GM12878 (cell line): Measurements from ENCODE around the gene TADA3. TPM values are rescaled to one million over a fixed set of nuclear protein-coding genes. Genes with fewer than 3 reads are reported as not detected.

ENCODE experiments used
- ATAC-seq: fragments of 200-7000 bp; cut with Tn5 transposase; 3 replicates; pipeline ENCODE4 v1.9.1; 2020; ENCODE audit warnings: mild to moderate bottlenecking, moderate library complexity
- BruUV-seq: library from RNA; stranded (reverse); fragments of 400-500 nt; replicated peaks from 2 replicates; lab custom pipeline; 2021; lab: Mats Ljungman, UMichigan
- CTCF ChIA-PET: fragments of 300-600 bp; sonication (Branson Sonifier 250); formaldehyde crosslinking; extraction: SDS; loops from one replicate; lab custom pipeline; 2021; ENCODE audit warnings: inconsistent platforms; lab: Yijun Ruan, JAX
- POLR2A ChIA-PET: fragments of 350-600 bp; formaldehyde crosslinking; extraction: SDS; loops from one replicate; lab custom pipeline; 2021; ENCODE audit warnings: inconsistent platforms; lab: Charles Lee
- RAD21 ChIA-PET: fragments of 300-600 bp; sonication (Branson Sonifier 250); formaldehyde crosslinking; loops from one replicate; lab custom pipeline; 2023; ENCODE audit warnings: antibody characterized with exemption; ENCODE audit not compliant: unreplicated experiment; lab: Charles Lee
- SMC1A ChIA-PET: fragments of 300-600 bp; sonication (Branson Sonifier 250); formaldehyde crosslinking; loops from one replicate; lab custom pipeline; 2023; ENCODE audit not compliant: unreplicated experiment, uncharacterized antibody; lab: Charles Lee
- DNase-seq: peaks from one replicate; pipeline ENCODE4 v3.0.0-alpha.2; 2011; ENCODE audit warnings: low read depth, low spot score
- FAIRE-seq: peaks from 3 replicates; lab custom pipeline; 2011; peaks lifted over from hg19 to GRCh38; lab: Jason Lieb, UNC
- H2AFZ ChIP-seq: 2 replicates; pipeline ENCODE4 v1.6.0; 2011; ENCODE audit warnings: low read depth, low read length, control low read depth; ENCODE audit not compliant: control insufficient read depth
- H3K27ac ChIP-seq: 2 replicates; pipeline ENCODE4 v1.5.1; 2011; ENCODE audit warnings: control low read depth; ENCODE audit not compliant: control insufficient read depth, insufficient read depth
- H3K27me3 ChIP-seq, 2 experiments: replicated peaks in 1 of 2; 2 replicates each; pipeline versions ENCODE4 v1.6.0 to v1.6.1; 2011; ENCODE audit warnings: low read length in 1 of 2; ENCODE audit not compliant: control insufficient read depth in 2 of 2, insufficient read depth in 2 of 2
- H3K36me3 ChIP-seq, 2 experiments: 2 replicates each; pipeline ENCODE4 v1.5.1; 2011; ENCODE audit warnings: low read length in 1 of 2; ENCODE audit not compliant: control insufficient read depth in 2 of 2, insufficient read depth in 2 of 2
- H3K4me1 ChIP-seq: 2 replicates; pipeline ENCODE4 v1.6.1; 2011; ENCODE audit warnings: mild to moderate bottlenecking, low read length, moderate library complexity, mixed read lengths; ENCODE audit not compliant: control insufficient read depth, insufficient read depth
- H3K4me2 ChIP-seq: 2 replicates; pipeline ENCODE4 v1.6.0; 2011; ENCODE audit warnings: control low read depth; ENCODE audit not compliant: control insufficient read depth, insufficient read depth
- H3K4me3 ChIP-seq: fragments of 200-600 bp; sonication (generic); 2 replicates; pipeline ENCODE4 v1.5.1; 2016
- H3K79me2 ChIP-seq: 2 replicates; pipeline ENCODE4 v1.6.0; 2011; ENCODE audit warnings: low read length; ENCODE audit not compliant: control insufficient read depth, insufficient read depth
- H3K9ac ChIP-seq: 2 replicates; pipeline ENCODE4 v1.8.0; 2011; ENCODE audit warnings: low read length, control low read depth, mixed read lengths; ENCODE audit not compliant: control insufficient read depth, insufficient read depth
- H3K9me3 ChIP-seq: replicated peaks from 3 replicates; pipeline ENCODE4 v1.5.1; 2011; ENCODE audit warnings: mild to moderate bottlenecking, low read length; ENCODE audit not compliant: control insufficient read depth, insufficient read depth
- H4K20me1 ChIP-seq: 2 replicates; pipeline ENCODE4 v1.6.0; 2011; ENCODE audit not compliant: control insufficient read depth, insufficient read depth
- BRCA1 ChIP-seq: IDR thresholded peaks from 2 replicates; pipeline ENCODE4 v1.6.1; 2011; ENCODE audit warnings: low read depth, low read length, improper control_type of control experiment
- YY1 ChIP-seq: IDR thresholded peaks from 2 replicates; pipeline ENCODE4 v1.6.1; 2011; ENCODE audit warnings: low read depth, mild to moderate bottlenecking, low read length
- WGBS: methylation state at CpG from one replicate; pipeline ENCODE4 v1.1.6; 2016; ENCODE audit warnings: low lambda C conversion rate; ENCODE audit not compliant: insufficient replicate concordance, insufficient coverage; ENCODE audit errors: missing lambda C conversion rate; 5-methylcytosine and 5-hydroxymethylcytosine counted together
- in situ Hi-C: fragments of 300-500 bp; cut with MboI; formaldehyde crosslinking; loops from 9 replicates; pipeline ENCODE4 v1.14.3; 2018; ENCODE audit warnings: mixed read lengths
- intact Hi-C: fragments of 100-400 bp; cut with micrococcal nuclease; formaldehyde crosslinking; loops from one replicate; pipeline ENCODE4 v1.14.2; 2022; ENCODE audit not compliant: unreplicated experiment
- polyA plus RNA-seq, 11 experiments: library from polyadenylated mRNA; depleted of rRNA in 4 of 11; unstranded in 6 of 11; stranded (reverse) in 5 of 11; fragments of >200 nt; fragmentation: Nextera tagmentation in 4 of 11; fragmentation: Illumina TruSeq in 1 of 11; extraction: Ambion mirVana in 4 of 11; extraction: Trizol in 1 of 11; gene quantifications; 1 replicate in 1 of 11; 2 replicates in 10 of 11; pipeline versions ENCODE4 v1.2.1 to v1.2.3, GENCODE V29; 2011 to 2016; ENCODE audit warnings: inconsistent platforms in 2 of 11, missing spikeins in 2 of 11, low read depth in 1 of 11
- total RNA-seq, 4 experiments: library from RNA; depleted of rRNA in 3 of 4; stranded (reverse); fragments of >200 nt in 3 of 4; fragmentation: Illumina TruSeq in 1 of 4; extraction: Trizol in 1 of 4; gene quantifications; 2 replicates each; pipeline versions ENCODE4 v1.2.1 to v1.2.3, GENCODE V29; 2013 to 2021
- TF ChIP-seq, protein P1 (sequence below), 3 experiments: IDR thresholded peaks in 2 of 3; conservative IDR thresholded peaks in 1 of 3; 2 replicates each; pipeline ENCODE4 v1.5.1; 2011; ENCODE audit warnings: low read depth in 3 of 3, low read length in 3 of 3, mild to moderate bottlenecking in 3 of 3, control low read depth in 2 of 3, moderate library complexity in 2 of 3, inconsistent platforms in 1 of 3, mixed read lengths in 1 of 3; ENCODE audit not compliant: control insufficient read depth in 2 of 3, insufficient read depth in 1 of 3; ENCODE audit errors: extremely low read depth in 1 of 3

Gene TADA3
- total and polyA plus RNA-seq, 10 of the 15 experiments (the other 5 are each of a cell fraction or from before 2014, with no cell fraction given), result 2.6 to 71.2 (median 51.0) TPM

DNA sequence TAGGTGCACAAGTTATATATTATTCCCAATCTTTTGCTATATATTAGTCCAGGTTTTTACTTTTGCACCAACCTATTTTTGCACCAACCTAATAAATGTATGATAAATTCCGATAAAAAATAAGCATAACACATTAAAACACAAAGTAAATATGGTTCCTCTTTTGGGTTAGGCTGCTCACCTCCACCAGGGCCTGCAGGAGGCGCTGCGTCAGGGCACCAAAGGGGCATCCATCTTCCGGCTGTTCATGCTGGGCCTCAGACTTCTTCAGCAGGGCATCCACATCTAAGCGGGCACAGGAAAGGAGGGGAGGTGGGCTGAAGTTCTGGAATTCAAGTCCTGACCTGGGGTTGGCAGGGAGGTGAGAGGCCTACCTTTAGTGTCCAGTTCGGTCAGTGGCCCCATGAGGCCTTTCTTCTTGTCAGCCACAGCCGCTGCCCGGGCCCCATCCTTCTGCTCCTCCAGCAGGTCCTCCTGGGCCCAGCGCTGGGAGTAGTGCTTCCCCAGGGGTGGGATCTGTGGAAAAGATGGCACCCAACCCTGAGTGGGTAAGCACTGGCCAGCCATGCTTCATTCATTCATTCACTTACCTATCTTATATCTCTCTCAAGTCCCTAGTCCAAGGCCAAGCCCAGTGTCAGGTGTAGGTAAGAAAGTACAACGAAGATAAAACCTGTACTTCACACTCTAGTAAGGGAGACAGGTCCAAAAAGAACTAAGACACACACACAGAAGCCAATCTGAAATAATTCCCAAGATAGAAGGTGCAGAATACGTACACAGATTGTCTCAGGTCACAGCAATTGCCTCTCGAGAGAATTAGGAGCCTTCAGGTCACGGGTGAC is 5.2 kb downstream of the TADA3 start:
- no peak for DNase-seq
- SMC1A ChIA-PET, result interaction anchor here (0.7 kb wide), 1 partner anchor 144 kb away, joined by 3 read pairs; no protein-coding TSS in a partner anchor
- H3K9me3 ChIP-seq, result no peaks in the 10 kb centered on the region
- H3K79me2 ChIP-seq, result peaks cover 17% of the 10 kb centered on the region
- RAD21 ChIA-PET, result no interaction called here
- in situ Hi-C loops, result no loop called here
- H4K20me1 ChIP-seq, result no peaks in the 10 kb centered on the region
- ATAC-seq, result peak; percentile 41; the same call in 1 of the 3 replicates
- WGBS, result 89% methylated on average over 13 of the region's 13 CpGs
- CTCF ChIA-PET, result interaction anchor here (0.5 to 1.4 kb wide), 6 partner anchors 9 to 146 kb away, joined by 3 to 7 read pairs (median 4); partner anchors contain the start of gene CRELD1
- no TSS peak for BruUV-seq
- intact Hi-C loops, result no loop called here
- H3K9ac ChIP-seq, result no peak overlapping the region
- no peak overlapping the region for H3K4me2 ChIP-seq
- POLR2A ChIA-PET, result interaction anchor here (1.5 kb wide), 1 partner anchor 87 kb away, joined by 3 read pairs; no protein-coding TSS in a partner anchor
- no peak overlapping the region for H3K27ac ChIP-seq
- H2AFZ ChIP-seq, result no peak overlapping the region
- H3K4me3 ChIP-seq, result no peak overlapping the region
- H3K4me1 ChIP-seq, result peaks cover 7% of the 10 kb centered on the region
- peaks cover 8 to 16% of the 10 kb centered on the region in 2 experiments; a peak in 3 of 4 replicates for H3K36me3 ChIP-seq
- H3K27me3 ChIP-seq, result no peaks in the 10 kb centered on the region
- no peak for FAIRE-seq
- TF ChIP-seq YY1 (peak; percentile 65), BRCA1 (no peak)
- TF ChIP-seq, protein P1, sequence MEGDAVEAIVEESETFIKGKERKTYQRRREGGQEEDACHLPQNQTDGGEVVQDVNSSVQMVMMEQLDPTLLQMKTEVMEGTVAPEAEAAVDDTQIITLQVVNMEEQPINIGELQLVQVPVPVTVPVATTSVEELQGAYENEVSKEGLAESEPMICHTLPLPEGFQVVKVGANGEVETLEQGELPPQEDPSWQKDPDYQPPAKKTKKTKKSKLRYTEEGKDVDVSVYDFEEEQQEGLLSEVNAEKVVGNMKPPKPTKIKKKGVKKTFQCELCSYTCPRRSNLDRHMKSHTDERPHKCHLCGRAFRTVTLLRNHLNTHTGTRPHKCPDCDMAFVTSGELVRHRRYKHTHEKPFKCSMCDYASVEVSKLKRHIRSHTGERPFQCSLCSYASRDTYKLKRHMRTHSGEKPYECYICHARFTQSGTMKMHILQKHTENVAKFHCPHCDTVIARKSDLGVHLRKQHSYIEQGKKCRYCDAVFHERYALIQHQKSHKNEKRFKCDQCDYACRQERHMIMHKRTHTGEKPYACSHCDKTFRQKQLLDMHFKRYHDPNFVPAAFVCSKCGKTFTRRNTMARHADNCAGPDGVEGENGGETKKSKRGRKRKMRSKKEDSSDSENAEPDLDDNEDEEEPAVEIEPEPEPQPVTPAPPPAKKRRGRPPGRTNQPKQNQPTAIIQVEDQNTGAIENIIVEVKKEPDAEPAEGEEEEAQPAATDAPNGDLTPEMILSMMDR (IDR thresholded peaks at IDR 0.05 in 2 of 3, conservative IDR thresholded peaks at IDR 0.05 in 1 of 3; ENCODE audit: control insufficient read depth in 2 of 3, extremely low read depth in 1 of 3, insufficient read depth in 1 of 3, low read depth in 3 of 3, low read length in 3 of 3), result peak; percentile 9 to 65 (median 58)
